GM21515 (cell line): ENCODE data around the gene TSEN2.
"Not testable (repeated sequence)": the region's sequence is repeated elsewhere in the genome, so short reads cannot be mapped to it uniquely, and the experiment has no call there.

Source experiments
- ATAC-seq: cut with Tn5 transposase; IDR thresholded peaks from one replicate; pipeline ENCODE4 v1.9.1; 2021; ENCODE audit not compliant: unreplicated experiment

The TSEN2 gene

GRCh38 chr3:12501360-12502020, 17.2 kb downstream of the TSEN2 start:
- ATAC-seq = no peak

- no peak for ATAC-seq
Measured at GRCh38 chr3:12503126-12503957, 19.1 kb downstream of the TSEN2 start.

- ATAC-seq = no peak
Measured at GRCh38 chr3:12506201-12506709, 22.0 kb downstream of the TSEN2 start.

- ATAC-seq = no peak
Measured at GRCh38 chr3:12507591-12508281, 23.5 kb downstream of the TSEN2 start.

GRCh38 chr3:12508291-12508700, 24.0 kb downstream of the TSEN2 start:
- ATAC-seq = no peak

- ATAC-seq = no peak
Measured at GRCh38 chr3:12509466-12509865, 25.2 kb downstream of the TSEN2 start.

- no peak for ATAC-seq
Measured at GRCh38 chr3:12512534-12513118, 28.3 kb downstream of the TSEN2 start.

GRCh38 chr3:12513694-12514446, 29.6 kb downstream of the TSEN2 start:
- ATAC-seq = no peak

GRCh38 chr3:12515631-12516030, 31.4 kb downstream of the TSEN2 start:
- ATAC-seq = no peak

- ATAC-seq = no peak
Measured at GRCh38 chr3:12516873-12517272, 32.6 kb downstream of the TSEN2 start.

- no peak for ATAC-seq
Measured at GRCh38 chr3:12518261-12519028, 34.2 kb downstream of the TSEN2 start.

GRCh38 chr3:12521010-12521409, 36.7 kb downstream of the TSEN2 start:
- no peak for ATAC-seq

GRCh38 chr3:12522721-12523120, 38.4 kb downstream of the TSEN2 start:
- no peak for ATAC-seq

GRCh38 chr3:12527757-12528143, 43.5 kb downstream of the TSEN2 start:
- no peak for ATAC-seq

GRCh38 chr3:12532182-12532581, 47.9 kb downstream of the TSEN2 start:
- ATAC-seq = no peak

- ATAC-seq = no peak
Measured at GRCh38 chr3:12536423-12536822, 52.1 kb downstream of the TSEN2 start.

- no peak for ATAC-seq
Measured at GRCh38 chr3:12541625-12542024, 57.3 kb downstream of the TSEN2 start.

- ATAC-seq = not testable (repeated sequence)
Measured at GRCh38 chr3:12543497-12543896, 59.2 kb downstream of the TSEN2 start.

GRCh38 chr3:12544652-12545472, 60.6 kb downstream of the TSEN2 start:
- no peak for ATAC-seq
